HUES64 (cell line): ENCODE results near the gene SMARCC1.

ENCODE experiments used
- H3K27ac ChIP-seq: 2 replicates; pipeline ENCODE4 v1.7.0; 2013; ENCODE audit warnings: low read depth, low read length, inconsistent platforms
- H3K27me3 ChIP-seq: 2 replicates; pipeline ENCODE4 v1.6.1; 2013; ENCODE audit warnings: mild to moderate bottlenecking, low read length; ENCODE audit not compliant: insufficient read depth
- H3K36me3 ChIP-seq: 2 replicates; pipeline ENCODE4 v1.6.1; 2013; ENCODE audit warnings: mild to moderate bottlenecking, low read length; ENCODE audit not compliant: insufficient read depth
- H3K4me1 ChIP-seq: 2 replicates; pipeline ENCODE4 v1.6.1; 2013; ENCODE audit warnings: mild to moderate bottlenecking, low read length, moderate library complexity; ENCODE audit not compliant: insufficient read depth
- H3K4me3 ChIP-seq: 2 replicates; pipeline ENCODE4 v1.5.1; 2013; ENCODE audit warnings: mild to moderate bottlenecking, low read length, moderate library complexity
- H3K9ac ChIP-seq: 2 replicates; pipeline ENCODE4 v1.6.1; 2013; ENCODE audit warnings: mild to moderate bottlenecking, low read depth, low read length
- H3K9me3 ChIP-seq: 2 replicates; pipeline ENCODE4 v1.6.1; 2013; ENCODE audit warnings: low read depth, low read length; ENCODE audit not compliant: insufficient read depth
- WGBS: fragments of 150-250, 120-280 bp; methylation state at CpG from one replicate; pipeline ENCODE4 v1.1.7; 2013; ENCODE audit warnings: missing lambda C conversion rate; 5-methylcytosine and 5-hydroxymethylcytosine counted together

The SMARCC1 gene

DNA sequence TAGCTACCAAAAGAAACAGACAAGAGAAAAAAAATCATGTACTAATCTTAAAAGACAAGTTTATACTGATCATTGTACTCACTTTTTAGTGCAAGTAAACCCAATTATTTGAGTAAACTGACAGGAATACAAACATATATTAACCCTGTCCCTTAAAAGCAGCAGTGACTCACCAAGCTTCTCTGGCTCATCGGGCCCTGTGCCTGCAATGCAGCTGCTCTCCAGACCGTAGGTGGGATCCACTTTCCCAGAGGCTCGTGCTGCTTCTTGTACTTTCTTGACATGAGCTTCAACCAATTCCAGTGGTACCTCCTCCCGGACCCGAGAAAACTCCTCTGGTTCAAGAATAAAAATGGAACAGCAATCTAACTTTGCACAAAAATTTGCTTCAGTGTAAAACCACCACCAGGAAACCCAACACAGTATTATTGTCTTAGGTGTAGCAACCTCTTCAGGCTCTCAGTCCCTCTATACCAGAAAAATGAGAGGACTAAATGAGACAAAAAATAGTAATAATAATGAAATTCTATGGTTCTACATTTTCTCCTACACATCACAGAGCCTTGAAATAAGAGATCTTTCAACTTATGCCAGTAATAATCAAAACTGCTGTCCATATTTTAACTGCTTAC lies 120.5 kb downstream of the SMARCC1 start:
- Histone ChIP-seq H3K27ac (no peak overlapping the region), H3K4me1 (no peaks in the 10 kb centered on the region), H3K27me3 (no peaks in the 10 kb centered on the region), H3K36me3 (peaks cover 90% of the 10 kb centered on the region), H3K9me3 (peaks cover 20% of the 10 kb centered on the region; the same call in 1 of the 2 replicates), H3K4me3 (no peak overlapping the region), H3K9ac (no peak overlapping the region)
- WGBS: 94% methylated on average over 5 of the region's 5 CpGs

DNA sequence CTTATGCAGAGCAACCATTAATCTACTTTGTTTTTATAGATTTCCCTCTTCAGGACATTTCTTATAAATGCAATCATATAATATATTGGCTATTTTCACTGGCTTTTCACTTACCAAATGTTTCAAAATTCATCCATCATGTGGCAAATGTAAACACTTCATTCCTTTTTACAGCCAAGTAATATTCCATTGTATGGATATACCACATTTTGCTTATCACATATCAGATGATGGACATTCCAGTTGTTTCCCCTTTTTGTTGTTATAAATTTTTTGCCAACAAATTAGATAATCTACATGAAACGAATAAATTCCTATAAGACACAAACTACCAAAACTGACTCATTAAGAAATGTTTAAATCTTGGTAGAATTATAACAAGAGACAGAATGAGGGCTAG lies 123.2 kb downstream of the SMARCC1 start:
- no peaks in the 10 kb centered on the region for H3K4me1 ChIP-seq
- H3K9ac ChIP-seq: no peak overlapping the region
- H3K27ac ChIP-seq: no peak overlapping the region
- no peak overlapping the region for H3K4me3 ChIP-seq
- peaks cover 20% of the 10 kb centered on the region; the same call in 1 of the 2 replicates for H3K9me3 ChIP-seq
- no CpG with 5 or more reads among the region's 1 CpG for WGBS
- no peaks in the 10 kb centered on the region for H3K27me3 ChIP-seq
- H3K36me3 ChIP-seq: peaks cover 89% of the 10 kb centered on the region

DNA sequence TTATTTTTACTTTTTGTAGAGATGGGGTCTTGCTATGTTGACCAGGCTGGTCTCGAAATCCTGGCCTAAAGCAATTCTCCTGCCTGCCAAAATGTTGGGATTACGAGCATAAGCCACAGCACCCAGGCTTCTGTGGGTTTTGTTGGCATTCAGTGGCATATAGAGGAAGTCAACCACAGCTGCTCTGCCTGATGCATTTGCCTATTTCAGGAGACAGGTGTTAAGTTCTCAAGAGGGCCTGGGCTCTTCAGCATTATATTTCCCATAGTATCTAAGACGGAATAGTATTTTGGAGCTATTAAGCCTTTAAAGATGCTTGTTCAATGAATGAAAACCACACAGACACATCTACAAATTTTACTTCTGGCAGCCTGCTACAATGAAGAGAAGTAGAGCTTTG lies 129.6 kb downstream of the SMARCC1 start:
- H3K27ac ChIP-seq: no peak overlapping the region
- H3K36me3 ChIP-seq: peaks cover 90% of the 10 kb centered on the region
- no peaks in the 10 kb centered on the region for H3K9me3 ChIP-seq
- no peaks in the 10 kb centered on the region for H3K27me3 ChIP-seq
- WGBS: 97% methylated on average over 2 of the region's 3 CpGs
- H3K9ac ChIP-seq: no peak overlapping the region
- no peaks in the 10 kb centered on the region for H3K4me1 ChIP-seq
- H3K4me3 ChIP-seq: no peak overlapping the region

DNA sequence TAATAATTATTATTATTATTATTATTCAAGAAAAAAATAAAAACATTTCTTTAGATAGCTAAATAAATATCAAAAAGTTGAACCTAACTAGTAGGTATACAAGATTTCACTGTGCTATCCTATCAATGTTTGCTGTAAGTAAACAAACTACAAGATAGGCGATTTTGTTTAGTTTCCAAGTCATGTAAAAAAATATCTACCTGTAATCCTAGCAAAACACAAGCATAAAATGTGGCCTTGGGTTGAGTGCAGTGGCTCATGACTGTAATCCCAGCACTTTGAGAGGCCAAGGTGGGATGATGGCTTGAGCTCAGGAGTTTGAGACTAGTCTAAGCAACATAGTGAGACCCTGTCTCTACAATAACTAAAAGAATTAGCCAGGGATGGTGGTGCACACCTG lies 131.4 kb downstream of the SMARCC1 start:
- H3K9me3 ChIP-seq: no peaks in the 10 kb centered on the region
- H3K27ac ChIP-seq: no peak overlapping the region
- 100% methylated on average over 1 of the region's 1 CpG for WGBS
- no peak overlapping the region for H3K4me3 ChIP-seq
- H3K36me3 ChIP-seq: peaks cover 93% of the 10 kb centered on the region
- H3K9ac ChIP-seq: no peak overlapping the region
- no peaks in the 10 kb centered on the region for H3K27me3 ChIP-seq
- no peaks in the 10 kb centered on the region for H3K4me1 ChIP-seq

DNA sequence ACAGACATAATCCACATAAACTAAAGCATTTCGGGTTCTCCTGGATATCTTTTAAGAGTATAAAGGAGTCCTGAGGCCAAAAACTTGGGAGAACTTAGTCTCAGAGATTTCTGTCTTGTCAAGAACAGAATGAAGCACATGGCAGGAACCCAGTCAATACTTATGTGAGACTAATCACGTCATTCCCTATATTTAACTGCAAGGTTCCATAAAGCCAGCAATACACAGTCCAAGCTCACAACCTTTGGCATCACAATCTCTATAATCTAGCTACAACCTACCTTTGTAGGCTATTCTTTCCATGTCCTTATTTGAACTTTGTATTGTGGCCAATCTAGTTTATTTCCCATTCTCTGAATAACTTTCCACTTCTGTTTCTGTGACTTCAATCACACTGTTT lies 134.1 kb downstream of the SMARCC1 start:
- no peaks in the 10 kb centered on the region for H3K4me1 ChIP-seq
- H3K9me3 ChIP-seq: no peaks in the 10 kb centered on the region
- H3K27me3 ChIP-seq: no peaks in the 10 kb centered on the region
- WGBS: 92% methylated on average over 2 of the region's 2 CpGs
- H3K27ac ChIP-seq: no peak overlapping the region
- peaks cover 95% of the 10 kb centered on the region for H3K36me3 ChIP-seq
- H3K9ac ChIP-seq: no peak overlapping the region
- H3K4me3 ChIP-seq: no peak overlapping the region

DNA sequence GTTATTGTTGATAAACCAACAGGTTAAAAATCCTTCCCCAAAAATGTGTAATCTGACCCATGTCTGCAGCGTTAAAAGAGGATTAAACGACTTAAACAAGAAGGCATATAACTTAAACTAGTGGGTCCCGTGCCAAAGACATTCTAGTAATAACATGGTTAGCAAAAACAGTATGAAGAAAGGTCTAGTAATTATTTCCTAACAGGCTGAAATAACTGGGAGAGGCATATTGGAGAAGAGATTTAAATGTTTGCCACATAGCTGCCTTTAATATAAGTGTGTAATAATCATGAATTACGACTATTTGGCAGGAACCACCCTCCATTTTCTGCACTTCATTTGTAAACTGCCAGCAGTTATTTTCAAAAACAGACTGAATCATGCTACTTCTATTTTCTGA lies 135.3 kb downstream of the SMARCC1 start:
- Histone ChIP-seq H3K36me3 (peaks cover 95% of the 10 kb centered on the region), H3K4me3 (no peak overlapping the region), H3K4me1 (no peaks in the 10 kb centered on the region), H3K27me3 (no peaks in the 10 kb centered on the region), H3K27ac (no peak overlapping the region), H3K9me3 (no peaks in the 10 kb centered on the region), H3K9ac (no peak overlapping the region)
- WGBS: 97% methylated on average over 4 of the region's 4 CpGs

DNA sequence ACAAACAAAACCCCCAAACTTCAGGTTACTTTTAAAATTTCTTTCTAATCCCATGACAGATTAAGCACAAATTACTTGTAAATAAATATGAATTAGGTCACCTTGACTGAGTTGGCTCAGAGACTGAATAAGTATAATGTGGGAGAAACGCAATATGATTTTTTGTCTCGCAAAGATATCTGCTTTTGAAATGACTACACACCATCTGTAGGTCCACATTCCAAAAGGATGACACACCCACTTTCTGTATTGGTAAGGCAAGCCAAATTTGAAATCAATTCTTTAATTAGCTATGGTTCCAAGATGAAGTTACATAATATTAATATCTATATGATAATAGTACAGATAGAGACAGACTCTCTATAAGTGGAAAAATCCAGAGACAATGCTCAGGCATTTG lies 136.1 kb downstream of the SMARCC1 start:
- 100% methylated on average over 2 of the region's 2 CpGs for WGBS
- Histone ChIP-seq H3K27ac (no peak overlapping the region), H3K4me3 (no peak overlapping the region), H3K4me1 (no peaks in the 10 kb centered on the region), H3K27me3 (no peaks in the 10 kb centered on the region), H3K36me3 (peaks cover 95% of the 10 kb centered on the region), H3K9ac (no peak overlapping the region), H3K9me3 (no peaks in the 10 kb centered on the region)

DNA sequence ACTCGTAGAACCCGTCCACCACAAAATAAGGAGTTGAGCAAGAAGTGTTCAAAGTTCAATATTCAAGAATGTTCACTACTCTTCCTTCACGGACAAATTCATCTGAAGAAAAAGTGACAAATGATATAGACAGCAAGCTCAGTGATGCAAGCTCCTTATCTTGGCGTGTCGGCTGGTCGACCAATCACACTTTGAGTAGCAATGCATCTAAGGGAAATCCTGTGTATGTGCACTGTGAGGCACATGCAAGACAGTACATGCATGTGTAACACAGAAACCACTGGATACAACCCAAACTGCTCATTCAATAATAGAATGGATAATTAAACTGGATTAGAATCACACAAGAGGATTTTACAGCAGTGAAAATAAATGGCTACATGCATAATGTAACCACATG lies 138.6 kb downstream of the SMARCC1 start:
- WGBS: 96% methylated on average over 6 of the region's 6 CpGs
- Histone ChIP-seq H3K27ac (no peak overlapping the region), H3K9me3 (no peaks in the 10 kb centered on the region), H3K27me3 (no peaks in the 10 kb centered on the region), H3K4me1 (no peaks in the 10 kb centered on the region), H3K9ac (no peak overlapping the region), H3K4me3 (no peak overlapping the region), H3K36me3 (peaks cover 98% of the 10 kb centered on the region)

DNA sequence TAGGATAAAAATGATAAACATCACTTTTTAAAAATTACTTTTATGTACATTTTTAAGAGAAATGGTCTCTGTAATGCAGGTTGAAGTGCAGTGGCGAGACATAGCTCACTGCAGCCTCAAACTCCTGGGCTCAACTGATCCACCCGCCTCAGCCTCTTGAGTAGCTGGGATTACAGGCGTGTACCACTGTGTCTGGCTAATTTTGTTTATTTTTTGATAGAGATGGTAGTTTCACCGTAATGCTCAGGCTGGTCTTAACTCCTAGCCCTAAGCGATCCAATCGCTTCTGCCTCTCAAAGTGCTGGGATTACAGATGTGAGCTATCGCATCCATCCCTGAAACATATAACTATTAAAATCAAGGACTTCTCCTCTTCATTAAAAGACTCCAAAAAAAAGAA lies 140.0 kb downstream of the SMARCC1 start:
- Histone ChIP-seq H3K27ac (no peak overlapping the region), H3K36me3 (peaks cover 98% of the 10 kb centered on the region), H3K4me3 (no peak overlapping the region), H3K4me1 (no peaks in the 10 kb centered on the region), H3K9ac (no peak overlapping the region), H3K27me3 (no peaks in the 10 kb centered on the region), H3K9me3 (no peaks in the 10 kb centered on the region)
- 99% methylated on average over 7 of the region's 7 CpGs for WGBS

DNA sequence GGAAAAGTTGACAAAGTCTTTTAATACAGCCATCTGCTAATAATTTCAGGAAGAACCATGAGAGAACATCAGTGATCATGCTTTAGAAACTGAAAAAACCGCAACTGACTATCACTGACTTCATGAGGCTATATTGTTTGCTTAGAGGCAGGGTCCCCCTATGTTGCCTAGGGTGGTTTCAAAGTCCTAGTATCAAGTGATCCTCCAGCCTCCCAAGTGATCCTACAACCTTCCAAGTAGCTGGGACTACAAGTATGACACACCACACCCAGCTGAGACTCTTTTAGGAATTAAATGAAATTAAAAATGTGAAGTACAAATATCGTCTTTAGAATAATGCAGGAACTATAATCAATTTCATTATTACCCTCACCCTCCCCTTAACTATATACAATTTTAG lies 144.8 kb downstream of the SMARCC1 start:
- Histone ChIP-seq H3K9ac (no peak overlapping the region), H3K27ac (no peak overlapping the region), H3K27me3 (no peaks in the 10 kb centered on the region), H3K4me3 (no peak overlapping the region), H3K4me1 (no peaks in the 10 kb centered on the region), H3K36me3 (peaks cover 98% of the 10 kb centered on the region), H3K9me3 (no peaks in the 10 kb centered on the region)
- 97% methylated on average over 2 of the region's 2 CpGs for WGBS

DNA sequence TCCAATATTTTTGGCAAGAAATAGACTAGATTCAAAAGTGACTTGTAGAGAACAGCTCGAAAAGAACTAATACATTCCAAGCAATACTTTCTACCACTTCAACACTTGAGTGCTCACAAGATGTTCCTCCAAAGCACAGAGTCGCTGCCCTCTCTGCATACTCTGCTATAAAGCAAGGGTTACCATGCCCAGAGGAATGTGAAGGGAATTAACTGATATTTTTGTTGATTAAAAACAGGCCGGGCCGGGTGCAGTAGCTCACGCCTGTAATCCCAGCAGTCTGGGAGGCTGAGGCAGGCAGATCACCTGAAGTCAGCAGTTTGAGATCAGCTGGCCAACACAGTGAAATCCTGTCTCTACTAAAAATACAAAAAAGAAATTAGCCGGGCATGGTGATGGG lies 145.5 kb downstream of the SMARCC1 start:
- Histone ChIP-seq H3K4me1 (no peaks in the 10 kb centered on the region), H3K9me3 (no peaks in the 10 kb centered on the region), H3K27me3 (no peaks in the 10 kb centered on the region), H3K27ac (no peak overlapping the region; the same call in 1 of the 2 replicates), H3K4me3 (no peak overlapping the region), H3K9ac (no peak overlapping the region), H3K36me3 (peaks cover 98% of the 10 kb centered on the region)
- 95% methylated on average over 6 of the region's 6 CpGs for WGBS

DNA sequence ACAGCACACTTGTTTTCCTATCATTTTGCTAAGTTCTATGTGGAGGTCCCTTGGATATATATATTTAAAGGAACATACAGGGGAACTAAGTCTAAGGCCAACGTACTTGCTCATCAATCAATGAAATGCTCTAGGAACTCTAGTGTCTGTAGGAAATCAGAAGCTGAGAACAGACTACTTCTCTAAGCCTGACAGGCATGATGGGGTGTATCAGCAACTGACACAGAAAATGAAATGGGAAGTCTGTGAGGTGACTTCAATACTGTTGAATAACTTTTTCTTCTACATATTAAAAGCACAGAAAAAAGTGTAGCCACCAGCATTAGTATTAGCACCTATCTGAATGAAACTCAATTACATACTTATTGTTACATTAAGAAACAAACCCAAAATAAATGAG lies 146.2 kb downstream of the SMARCC1 start:
- WGBS: 92% methylated on average over 1 of the region's 1 CpG
- no peaks in the 10 kb centered on the region for H3K4me1 ChIP-seq
- no peaks in the 10 kb centered on the region for H3K27me3 ChIP-seq
- no peak overlapping the region for H3K27ac ChIP-seq
- H3K36me3 ChIP-seq: peaks cover 98% of the 10 kb centered on the region
- no peak overlapping the region for H3K9ac ChIP-seq
- no peaks in the 10 kb centered on the region for H3K9me3 ChIP-seq
- no peak overlapping the region for H3K4me3 ChIP-seq
